IPS DF 6.9 (cell line): Measurements from ENCODE around the gene SLC22A3.
"Not testable (repeated sequence)": the region's sequence is repeated elsewhere in the genome, so short reads cannot be mapped to it uniquely, and the experiment has no call there.

Experiments
- DNase-seq: peaks from one replicate; pipeline ENCODE4 v3.0.0-alpha.2; 2013; ENCODE audit warnings: low read depth, low spot score
- H3K27ac ChIP-seq: one replicate; pipeline ENCODE4 v1.5.1; 2013; ENCODE audit warnings: low read length, control low read depth
- H3K27me3 ChIP-seq: 2 replicates; pipeline ENCODE4 v1.6.1; 2013; ENCODE audit warnings: mild to moderate bottlenecking, low read length; ENCODE audit not compliant: control insufficient read depth, insufficient read depth
- H3K36me3 ChIP-seq: 2 replicates; pipeline ENCODE4 v1.6.1; 2013; ENCODE audit warnings: low read length; ENCODE audit not compliant: control insufficient read depth, insufficient read depth
- H3K4me1 ChIP-seq: 2 replicates; pipeline ENCODE4 v1.6.1; 2013; ENCODE audit warnings: low read length; ENCODE audit not compliant: control insufficient read depth, insufficient read depth
- H3K4me3 ChIP-seq: 2 replicates; pipeline ENCODE4 v1.5.1; 2013; ENCODE audit warnings: mild to moderate bottlenecking, low read length
- H3K9me3 ChIP-seq: 2 replicates; pipeline ENCODE4 v1.6.1; 2013; ENCODE audit warnings: low read length, inconsistent platforms; ENCODE audit not compliant: control insufficient read depth, insufficient read depth
- WGBS: extraction: QIAGEN DNeasy Blood & Tissue Kit; methylation state at CpG from one replicate; pipeline ENCODE4 v1.1.7; 2013; ENCODE audit warnings: mixed read lengths, missing lambda C conversion rate; ENCODE audit not compliant: insufficient read length, insufficient coverage; 5-methylcytosine and 5-hydroxymethylcytosine counted together

SLC22A3 gene

GRCh38 chr6:160373601-160374000 lies 25.4 kb downstream of the SLC22A3 start:
- not testable (repeated sequence) for H3K36me3 ChIP-seq, H3K27me3 ChIP-seq, DNase-seq, H3K4me1 ChIP-seq, H3K9me3 ChIP-seq, H3K27ac ChIP-seq, H3K4me3 ChIP-seq
- no CpG with 5 or more reads among the region's 4 CpGs for WGBS

- H3K4me1 ChIP-seq = no peaks in the 10 kb centered on the region
- H3K27me3 ChIP-seq = no peaks in the 10 kb centered on the region
- no peak for DNase-seq
- no peak overlapping the region for H3K4me3 ChIP-seq
- no peaks in the 10 kb centered on the region for H3K9me3 ChIP-seq
- no CpG with 5 or more reads among the region's 3 CpGs for WGBS
- H3K36me3 ChIP-seq = no peaks in the 10 kb centered on the region
- no peak overlapping the region for H3K27ac ChIP-seq
Measured at GRCh38 chr6:160374836-160375560, 26.8 kb downstream of the SLC22A3 start.

- Histone ChIP-seq H3K27ac (no peak overlapping the region), H3K27me3 (no peaks in the 10 kb centered on the region), H3K4me1 (no peaks in the 10 kb centered on the region), H3K9me3 (no peaks in the 10 kb centered on the region), H3K36me3 (no peaks in the 10 kb centered on the region), H3K4me3 (no peak overlapping the region)
- WGBS = no CpG with 5 or more reads among the region's 2 CpGs
- no peak for DNase-seq
Measured at GRCh38 chr6:160375561-160375949, 27.4 kb downstream of the SLC22A3 start.

- Histone ChIP-seq H3K36me3 (no peaks in the 10 kb centered on the region), H3K4me3 (no peak overlapping the region), H3K9me3 (no peaks in the 10 kb centered on the region), H3K27ac (no peak overlapping the region), H3K27me3 (no peaks in the 10 kb centered on the region), H3K4me1 (no peaks in the 10 kb centered on the region)
- no peak for DNase-seq
- WGBS = no CpG with 5 or more reads among the region's 2 CpGs
Measured at GRCh38 chr6:160376445-160376844, 28.3 kb downstream of the SLC22A3 start.

- no peaks in the 10 kb centered on the region for H3K36me3 ChIP-seq
- no peaks in the 10 kb centered on the region for H3K4me1 ChIP-seq
- DNase-seq = no peak
- 0 out of 2 replicates have a peak, but pooled peaks cover 2% of the 10 kb centered on the region for H3K9me3 ChIP-seq
- H3K27me3 ChIP-seq = no peaks in the 10 kb centered on the region
- H3K4me3 ChIP-seq = no peak overlapping the region
- WGBS = no CpG with 5 or more reads among the region's 5 CpGs
- no peak overlapping the region for H3K27ac ChIP-seq
Measured at GRCh38 chr6:160378218-160378617, 30.0 kb downstream of the SLC22A3 start.

- 0 out of 2 replicates have a peak, but pooled peaks cover 2% of the 10 kb centered on the region for H3K9me3 ChIP-seq
- no peaks in the 10 kb centered on the region for H3K4me1 ChIP-seq
- H3K27me3 ChIP-seq = no peaks in the 10 kb centered on the region
- H3K4me3 ChIP-seq = no peak overlapping the region
- no peaks in the 10 kb centered on the region for H3K36me3 ChIP-seq
- WGBS = no CpG with 5 or more reads among the region's 4 CpGs
- DNase-seq = no peak
- H3K27ac ChIP-seq = no peak overlapping the region
Measured at GRCh38 chr6:160378882-160379281, 30.7 kb downstream of the SLC22A3 start.

GRCh38 chr6:160379466-160379865 lies 31.3 kb downstream of the SLC22A3 start:
- Histone ChIP-seq H3K36me3 (no peaks in the 10 kb centered on the region), H3K4me3 (no peak overlapping the region), H3K4me1 (no peaks in the 10 kb centered on the region), H3K9me3 (0 out of 2 replicates have a peak, but pooled peaks cover 2% of the 10 kb centered on the region), H3K27me3 (no peaks in the 10 kb centered on the region), H3K27ac (no peak overlapping the region)
- DNase-seq = no peak

GRCh38 chr6:160382946-160383345 lies 34.8 kb downstream of the SLC22A3 start:
- no peak overlapping the region for H3K4me3 ChIP-seq
- H3K4me1 ChIP-seq = no peaks in the 10 kb centered on the region
- H3K27ac ChIP-seq = no peak overlapping the region
- H3K9me3 ChIP-seq = 0 out of 2 replicates have a peak, but pooled peaks cover 2% of the 10 kb centered on the region
- WGBS = no CpG with 5 or more reads among the region's 1 CpG
- H3K36me3 ChIP-seq = no peaks in the 10 kb centered on the region
- H3K27me3 ChIP-seq = no peaks in the 10 kb centered on the region
- no peak for DNase-seq

- H3K4me3 ChIP-seq = no peak overlapping the region
- H3K27ac ChIP-seq = no peak overlapping the region
- no peaks in the 10 kb centered on the region for H3K4me1 ChIP-seq
- H3K9me3 ChIP-seq = 0 out of 2 replicates have a peak, but pooled peaks cover 2% of the 10 kb centered on the region
- WGBS = no CpG with 5 or more reads among the region's 5 CpGs
- H3K36me3 ChIP-seq = no peaks in the 10 kb centered on the region
- no peak for DNase-seq
- no peaks in the 10 kb centered on the region for H3K27me3 ChIP-seq
Measured at GRCh38 chr6:160386869-160387530, 38.8 kb downstream of the SLC22A3 start.

GRCh38 chr6:160387916-160388643 lies 39.9 kb downstream of the SLC22A3 start:
- Histone ChIP-seq H3K4me1 (no peaks in the 10 kb centered on the region), H3K36me3 (no peaks in the 10 kb centered on the region), H3K27me3 (no peaks in the 10 kb centered on the region), H3K4me3 (no peak overlapping the region), H3K27ac (no peak overlapping the region), H3K9me3 (no peaks in the 10 kb centered on the region)
- DNase-seq = no peak
- WGBS = no CpG with 5 or more reads among the region's 3 CpGs
